GM19372 (cell line): ENCODE results near the gene ACSF2.

Experiments
- ATAC-seq: cut with Tn5 transposase; IDR thresholded peaks from one replicate; pipeline ENCODE4 v1.9.1; 2021; ENCODE audit warnings: mild to moderate bottlenecking, low read depth, moderate library complexity; ENCODE audit not compliant: unreplicated experiment

Gene ACSF2

GRCh38 chr17:50518384-50519023 is 92.5 kb downstream of the ACSF2 start:
- no peak for ATAC-seq

DNA sequence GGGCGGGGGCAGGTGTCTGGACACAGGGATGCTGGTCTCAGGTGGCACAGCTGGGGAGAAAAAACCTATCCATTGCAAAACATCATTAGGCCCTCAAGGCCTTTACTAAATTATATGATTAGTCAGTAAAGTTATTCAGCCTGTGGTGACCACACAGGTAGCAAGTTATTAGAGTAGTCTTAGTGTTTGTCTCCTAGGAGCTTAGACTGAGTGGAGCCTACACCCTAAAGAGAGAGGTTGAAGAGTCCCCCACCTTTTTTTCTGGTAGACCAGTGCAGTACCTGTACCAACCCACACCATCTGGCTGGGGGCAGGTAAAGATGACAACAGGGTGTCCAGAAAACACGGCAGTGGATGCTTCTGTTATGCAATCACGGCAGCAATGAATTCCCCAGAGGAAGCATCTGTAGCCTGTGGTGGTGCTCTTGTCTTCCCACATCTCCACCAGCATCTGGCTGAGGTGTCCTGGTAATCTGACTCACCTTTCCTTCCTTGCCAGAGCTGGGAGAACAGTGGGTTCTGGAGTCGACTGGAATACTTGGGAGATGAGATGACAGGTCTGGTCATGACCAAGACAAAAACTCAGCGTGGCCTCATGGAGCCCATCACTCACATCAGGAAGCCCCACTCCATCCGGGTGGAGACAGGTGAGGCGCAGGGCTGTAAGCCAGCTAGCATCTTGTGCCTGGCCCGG is 93.3 kb downstream of the ACSF2 start:
- no peak for ATAC-seq

GRCh38 chr17:50520483-50520882 is 94.5 kb downstream of the ACSF2 start:
- ATAC-seq = no peak

GRCh38 chr17:50521514-50521913 is 95.5 kb downstream of the ACSF2 start:
- ATAC-seq = no peak

DNA sequence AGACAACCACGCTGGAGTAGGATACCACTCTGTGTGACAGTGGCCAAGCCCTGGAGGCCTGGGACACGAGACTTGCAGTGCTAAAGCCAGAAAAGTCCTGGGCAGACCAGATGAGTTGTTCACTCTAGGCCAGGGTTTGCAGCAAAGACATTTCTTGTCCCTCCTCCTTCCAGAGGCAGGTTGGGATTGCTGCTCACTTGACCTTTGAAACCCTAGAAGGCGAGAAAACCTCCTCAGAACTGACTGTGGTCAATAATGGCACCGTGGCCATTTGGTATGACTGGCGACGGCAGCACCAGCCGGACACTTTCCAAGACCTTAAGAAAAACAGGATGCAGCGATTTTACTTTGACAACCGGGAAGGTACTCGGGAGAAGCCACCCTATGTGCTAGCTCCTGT is 96.7 kb downstream of the ACSF2 start:
- ATAC-seq = no peak

DNA sequence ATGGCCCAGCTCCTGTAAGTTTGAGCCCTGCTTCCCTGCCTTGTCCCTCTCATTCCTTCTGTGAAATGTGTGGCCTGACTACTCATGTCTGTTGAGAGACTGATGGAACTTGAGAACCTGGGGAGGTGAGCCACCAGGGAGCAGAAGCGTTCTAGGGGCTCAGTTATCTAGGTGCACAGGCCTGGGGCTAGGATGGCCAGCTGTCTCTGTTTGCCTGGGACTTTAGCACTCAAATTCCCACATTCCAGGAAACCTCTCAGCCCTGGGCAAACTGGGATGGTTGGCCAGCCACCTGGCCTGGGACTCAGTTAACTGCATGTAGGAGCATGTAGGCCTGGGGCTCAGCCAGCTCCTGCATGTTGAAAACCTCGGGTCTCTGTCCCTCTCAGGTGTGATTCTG is 97.2 kb downstream of the ACSF2 start:
- ATAC-seq = no peak
